Liver (tissue), 3 donors: ENCODE results near the gene ZNF205.

ENCODE experiments used
- TAF1 ChIP-seq: conservative IDR thresholded peaks from 2 replicates; pipeline ENCODE4 v1.6.1; 2016; ENCODE audit warnings: antibody characterized with exemption, mild to moderate bottlenecking
- TF ChIP-seq, protein P1 (sequence below): fragments of 150-350 bp; IDR thresholded peaks from 2 replicates; pipeline ENCODE4 v1.5.1; 2017; ENCODE audit warnings: improper control_type of control experiment, low read depth, low read length; ENCODE audit not compliant: missing input control
- donor health status: healthy.
- donor health status: healthy.

DNA sequence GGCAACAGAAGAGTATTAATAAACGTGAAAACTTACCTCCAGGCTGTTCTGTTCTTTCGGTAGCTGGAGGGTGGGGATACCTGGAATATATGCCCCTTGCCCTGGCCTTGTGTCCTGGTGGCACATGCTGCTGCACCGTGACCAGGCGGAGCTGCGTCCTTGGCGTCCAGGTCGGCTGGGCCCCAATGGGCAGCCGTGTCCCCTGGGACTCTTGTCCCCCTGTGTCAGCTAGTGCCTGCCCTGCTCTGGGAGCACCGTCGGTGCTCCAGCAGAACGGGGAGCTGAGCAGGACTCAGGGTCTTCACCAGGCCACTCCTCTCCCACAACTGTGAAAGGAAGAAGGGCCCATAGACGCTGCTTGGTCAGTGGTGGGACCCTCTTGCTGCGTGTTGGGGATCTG is 30.4 kb downstream of the ZNF205 start:
- TF ChIP-seq, protein P1, sequence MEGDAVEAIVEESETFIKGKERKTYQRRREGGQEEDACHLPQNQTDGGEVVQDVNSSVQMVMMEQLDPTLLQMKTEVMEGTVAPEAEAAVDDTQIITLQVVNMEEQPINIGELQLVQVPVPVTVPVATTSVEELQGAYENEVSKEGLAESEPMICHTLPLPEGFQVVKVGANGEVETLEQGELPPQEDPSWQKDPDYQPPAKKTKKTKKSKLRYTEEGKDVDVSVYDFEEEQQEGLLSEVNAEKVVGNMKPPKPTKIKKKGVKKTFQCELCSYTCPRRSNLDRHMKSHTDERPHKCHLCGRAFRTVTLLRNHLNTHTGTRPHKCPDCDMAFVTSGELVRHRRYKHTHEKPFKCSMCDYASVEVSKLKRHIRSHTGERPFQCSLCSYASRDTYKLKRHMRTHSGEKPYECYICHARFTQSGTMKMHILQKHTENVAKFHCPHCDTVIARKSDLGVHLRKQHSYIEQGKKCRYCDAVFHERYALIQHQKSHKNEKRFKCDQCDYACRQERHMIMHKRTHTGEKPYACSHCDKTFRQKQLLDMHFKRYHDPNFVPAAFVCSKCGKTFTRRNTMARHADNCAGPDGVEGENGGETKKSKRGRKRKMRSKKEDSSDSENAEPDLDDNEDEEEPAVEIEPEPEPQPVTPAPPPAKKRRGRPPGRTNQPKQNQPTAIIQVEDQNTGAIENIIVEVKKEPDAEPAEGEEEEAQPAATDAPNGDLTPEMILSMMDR: no peak
- no peak for TF ChIP-seq TAF1
